T-helper 1 cell treated with Interleukin-12 subunit alpha and Interleukin-12 subunit beta and Interleukin-4 antibody, amounts not matched to agents 30 ng/mL and 1 ng/mL, for 36 hours (primary cell): Measurements from ENCODE around the gene GPR42. TPM values are rescaled to one million over a fixed set of nuclear protein-coding genes. Genes with fewer than 3 reads are reported as not detected.

Experiments used
- intact Hi-C: fragments of 100-400 bp; cut with micrococcal nuclease; formaldehyde crosslinking; loops from one replicate; pipeline ENCODE4 v1.15.1; 2024
- total RNA-seq: library from RNA; stranded (reverse); gene quantifications from 2 replicates; pipeline ENCODE4 v1.2.3, GENCODE V29; 2022

Gene GPR42
- total RNA-seq = 0.17 and 0.27 TPM in 2 replicates

- intact Hi-C loops = no loop called here
These were observed at the start of gene GPR42 for GRCh38 chr19:35370722-35371121. Gene GPR42 (plus strand): TSS chr19:35371068. CDS start chr19:35371360, 292 bp downstream.

- intact Hi-C loops = no loop called here
These were observed 49.6 kb upstream of the GPR42 start for GRCh38 chr19:35321291-35321690.

- intact Hi-C loops = no loop called here
These were observed 48.9 kb upstream of the GPR42 start for GRCh38 chr19:35322014-35322413.

- intact Hi-C loops = no loop called here
These were observed 43.2 kb upstream of the GPR42 start for GRCh38 chr19:35327642-35328041.

GRCh38 chr19:35328851-35329285, 42.0 kb upstream of the GPR42 start, which contains the start of gene CD22:
Gene CD22 (plus strand): TSS chr19:35329187. CDS start chr19:35332041, 2,854 bp downstream.
- intact Hi-C loops = no loop called here

- intact Hi-C loops = no loop called here
These were observed 41.5 kb upstream of the GPR42 start for GRCh38 chr19:35329323-35329722.

- intact Hi-C loops = no loop called here
These were observed 40.4 kb upstream of the GPR42 start for GRCh38 chr19:35330475-35330874.

DNA sequence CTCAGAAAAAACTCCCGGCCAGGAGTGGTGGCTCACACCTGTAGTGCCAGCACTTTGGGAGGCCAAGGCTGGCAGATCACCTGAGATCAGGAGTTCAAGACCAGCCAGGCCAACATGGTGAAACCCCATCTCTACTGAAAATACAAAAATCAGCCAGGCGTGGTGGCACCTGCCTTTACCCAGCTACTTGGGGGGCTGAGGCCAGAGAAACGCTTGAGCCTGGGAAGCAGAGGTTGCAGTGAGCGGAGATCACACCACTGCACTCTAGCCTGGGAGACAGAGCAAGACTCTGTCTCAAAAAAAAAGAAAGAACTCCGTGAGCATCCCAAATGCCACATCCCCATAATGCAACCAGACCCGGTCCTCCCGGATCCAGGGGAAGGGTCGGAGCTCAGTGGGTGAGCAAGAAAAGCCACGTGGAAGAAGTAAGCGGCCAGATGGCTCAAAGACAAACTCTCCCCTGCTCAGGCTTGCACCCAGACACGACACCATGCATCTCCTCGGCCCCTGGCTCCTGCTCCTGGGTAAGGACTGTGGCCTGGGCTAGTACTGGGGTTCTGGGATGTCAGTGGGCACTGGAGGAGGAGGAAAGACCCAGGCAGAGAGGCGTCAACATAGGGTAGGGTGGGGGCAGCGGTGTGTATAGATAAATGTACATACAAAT, 39.2 kb upstream of the GPR42 start:
- intact Hi-C loops = no loop called here

DNA sequence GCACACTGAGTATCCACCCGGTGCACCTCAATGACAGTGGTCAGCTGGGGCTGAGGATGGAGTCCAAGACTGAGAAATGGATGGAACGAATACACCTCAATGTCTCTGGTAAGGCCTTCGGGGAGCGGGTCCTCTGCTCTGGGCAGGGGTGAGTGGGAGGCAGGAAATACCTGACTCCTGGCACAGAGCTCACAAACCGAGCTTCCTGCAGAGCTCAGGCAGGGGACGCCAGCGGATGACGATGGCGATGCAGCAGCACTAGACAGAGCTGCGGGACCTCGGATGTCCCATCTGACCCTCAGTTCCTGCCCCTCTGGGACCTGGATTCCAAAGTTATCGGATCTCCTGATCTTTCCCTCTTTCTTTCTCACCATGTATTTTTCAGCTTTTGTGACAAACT, 38.1 kb upstream of the GPR42 start:
- intact Hi-C loops = no loop called here

DNA sequence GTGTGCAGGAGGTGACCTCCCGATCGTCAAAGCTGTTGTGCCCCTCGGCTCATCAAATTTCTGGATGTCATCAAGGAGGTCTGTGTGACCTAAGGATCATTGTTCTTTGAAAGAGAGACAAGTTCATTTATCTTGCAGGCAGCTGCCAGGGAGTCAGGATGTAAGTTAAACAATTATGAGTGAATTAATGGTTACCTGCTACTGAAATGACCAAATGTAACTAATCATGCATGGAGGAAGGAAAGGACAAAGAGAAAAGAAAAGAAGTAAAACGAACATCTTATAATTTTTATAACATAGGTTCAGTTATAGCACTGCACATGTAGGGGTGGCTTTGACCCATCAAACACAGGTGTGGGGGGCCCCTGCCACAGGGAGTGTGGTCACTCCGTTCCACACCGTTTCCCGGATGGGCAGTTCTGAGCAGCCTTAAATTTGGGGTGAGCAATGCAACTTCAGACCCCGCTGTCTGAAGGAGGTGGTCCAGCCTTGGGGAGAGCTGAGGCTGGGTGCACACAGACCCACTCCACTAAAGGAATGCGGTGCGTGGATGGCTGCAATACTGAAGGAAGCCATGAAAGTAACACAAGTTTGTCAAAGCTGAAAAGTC, 36.6 kb upstream of the GPR42 start:
- intact Hi-C loops = no loop called here

DNA sequence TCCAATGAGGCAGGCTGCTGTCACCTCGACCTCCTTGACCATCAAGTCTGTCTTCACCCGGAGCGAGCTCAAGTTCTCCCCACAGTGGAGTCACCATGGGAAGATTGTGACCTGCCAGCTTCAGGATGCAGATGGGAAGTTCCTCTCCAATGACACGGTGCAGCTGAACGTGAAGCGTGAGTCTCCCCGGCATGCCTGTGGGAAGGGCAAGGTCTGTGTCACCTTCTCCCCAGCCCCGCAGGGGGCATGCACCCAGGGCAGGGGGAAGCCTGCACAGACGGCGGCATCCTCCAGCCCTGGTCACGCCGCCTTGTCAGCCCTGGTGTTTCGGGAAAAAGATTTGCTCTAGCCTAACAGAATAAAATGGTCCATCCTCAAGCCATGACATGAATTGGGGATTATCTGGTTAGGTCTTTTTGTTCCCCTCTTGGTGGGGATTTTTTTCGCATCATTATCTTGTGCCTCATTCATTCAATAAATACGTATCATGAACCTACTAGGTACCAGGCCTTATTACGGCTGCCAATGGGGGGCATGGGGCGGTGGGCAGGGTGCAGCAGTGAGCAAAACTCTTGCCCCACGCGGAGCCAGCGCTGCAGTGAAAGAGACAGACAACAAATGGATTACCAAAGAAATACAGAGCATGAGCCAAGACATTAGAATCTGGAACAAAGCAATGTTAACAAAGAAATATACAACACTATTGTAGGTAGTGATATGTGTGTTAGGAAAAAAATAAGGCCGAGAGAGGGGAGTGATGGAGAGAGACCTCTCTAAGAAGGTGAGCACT, 34.5 kb upstream of the GPR42 start:
- intact Hi-C loops = no loop called here

GRCh38 chr19:35337097-35337983, 33.5 kb upstream of the GPR42 start:
- intact Hi-C loops = no loop called here

- intact Hi-C loops = no loop called here
These were observed 32.9 kb upstream of the GPR42 start for GRCh38 chr19:35337984-35338296.

- intact Hi-C loops = no loop called here
These were observed 30.4 kb upstream of the GPR42 start for GRCh38 chr19:35340431-35340830.

- intact Hi-C loops = no loop called here
These were observed 29.9 kb upstream of the GPR42 start for GRCh38 chr19:35341006-35341405.

DNA sequence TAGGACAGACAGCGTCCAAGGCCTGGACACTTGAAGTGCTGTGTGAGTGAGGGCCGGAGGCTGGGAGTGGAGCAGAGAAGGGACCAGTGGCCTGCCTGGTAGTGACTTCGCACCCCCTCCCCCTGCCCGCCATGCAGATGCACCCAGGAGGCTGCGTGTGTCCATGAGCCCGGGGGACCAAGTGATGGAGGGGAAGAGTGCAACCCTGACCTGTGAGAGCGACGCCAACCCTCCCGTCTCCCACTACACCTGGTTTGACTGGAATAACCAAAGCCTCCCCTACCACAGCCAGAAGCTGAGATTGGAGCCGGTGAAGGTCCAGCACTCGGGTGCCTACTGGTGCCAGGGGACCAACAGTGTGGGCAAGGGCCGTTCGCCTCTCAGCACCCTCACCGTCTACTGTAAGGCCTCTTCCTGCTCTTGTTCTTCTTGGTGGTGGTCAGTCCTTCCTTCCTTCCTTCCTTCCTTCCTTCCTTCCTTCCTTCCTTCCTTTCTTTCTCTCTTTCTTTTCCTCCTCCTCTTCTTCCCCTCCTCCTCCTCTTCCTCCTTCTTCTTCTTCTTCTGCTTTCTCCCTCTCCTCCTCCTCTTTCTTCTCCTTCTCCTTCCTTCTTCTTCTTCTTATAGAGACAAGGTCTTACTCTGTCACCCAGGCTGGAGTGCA, 29.2 kb upstream of the GPR42 start:
- intact Hi-C loops = no loop called here

- intact Hi-C loops = no loop called here
These were observed 28.4 kb upstream of the GPR42 start for GRCh38 chr19:35342430-35342829.

DNA sequence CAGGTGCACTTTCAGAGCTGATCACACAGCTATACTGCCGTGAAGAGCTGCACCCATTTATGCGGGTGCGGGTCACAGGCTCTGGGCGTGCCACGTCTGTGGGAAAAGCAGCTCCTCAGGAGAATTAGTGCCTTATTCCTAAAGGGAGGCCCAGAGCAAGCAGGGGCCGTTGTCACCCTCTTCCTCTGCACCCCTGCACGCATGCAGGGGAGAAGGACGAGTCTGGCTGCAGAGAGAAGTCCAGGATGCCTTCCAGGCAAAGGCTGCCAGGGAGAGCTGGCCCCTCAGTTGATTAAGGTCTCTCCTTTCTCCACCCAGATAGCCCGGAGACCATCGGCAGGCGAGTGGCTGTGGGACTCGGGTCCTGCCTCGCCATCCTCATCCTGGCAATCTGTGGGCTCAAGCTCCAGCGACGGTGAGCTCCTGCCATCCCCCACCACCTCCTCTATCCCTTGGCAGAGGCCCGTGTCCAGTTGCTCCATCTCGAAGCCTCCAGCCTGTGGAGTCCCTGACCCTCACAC, 26.3 kb upstream of the GPR42 start:
- intact Hi-C loops = no loop called here

- intact Hi-C loops = no loop called here
These were observed 25.2 kb upstream of the GPR42 start for GRCh38 chr19:35345671-35346111.
